Astrocyte of the cerebellum (primary cell): Measurements from ENCODE around the gene TMEM97.
A peak's percentile ranks its signal among the peaks of the same experiment; 100 is the strongest.
"Not testable (repeated sequence)": the region's sequence is repeated elsewhere in the genome, so short reads cannot be mapped to it uniquely, and the experiment has no call there.

ENCODE experiments used
- DNase-seq: peaks from one replicate; pipeline ENCODE4 v3.0.0-alpha.2; 2011; ENCODE audit warnings: low read depth
- H3K4me3 ChIP-seq: 2 replicates; pipeline ENCODE4 v1.5.1; 2011; ENCODE audit warnings: mild to moderate bottlenecking, low read depth, low read length, moderate library complexity
- CTCF ChIP-seq: IDR thresholded peaks from 2 replicates; pipeline ENCODE4 v1.5.1; 2012; ENCODE audit warnings: low read length, low read depth, moderate library complexity, mild to moderate bottlenecking; ENCODE audit errors: missing control alignments
- in situ Hi-C: cut with HindIII; loops from 2 replicates; pipeline ENCODE4 v1.10.0; 2017; ENCODE audit warnings: low sequenced_read_pairs

Gene TMEM97

GRCh38 chr17:28335959-28336871, 17.2 kb downstream of the TMEM97 start:
- H3K4me3 ChIP-seq = peak overlapping the region; percentile 81
- in situ Hi-C loops = no loop called here
- no peak for TF ChIP-seq CTCF
- DNase-seq = peak; percentile 93

GRCh38 chr17:28338056-28338768, 19.2 kb downstream of the TMEM97 start:
- no peak for TF ChIP-seq CTCF
- in situ Hi-C loops = no loop called here
- no peak overlapping the region for H3K4me3 ChIP-seq
- peak; percentile 49 for DNase-seq

GRCh38 chr17:28338769-28339212, 19.8 kb downstream of the TMEM97 start:
- H3K4me3 ChIP-seq, DNase-seq, in situ Hi-C loops: not testable (repeated sequence)

GRCh38 chr17:28339431-28339830, 20.4 kb downstream of the TMEM97 start:
- no peak overlapping the region for H3K4me3 ChIP-seq
- TF ChIP-seq CTCF = no peak
- DNase-seq = no peak
- in situ Hi-C loops = no loop called here

- in situ Hi-C loops = no loop called here
- DNase-seq = no peak
- H3K4me3 ChIP-seq = no peak overlapping the region
- no peak for TF ChIP-seq CTCF
These were observed 21.4 kb downstream of the TMEM97 start for GRCh38 chr17:28340374-28340773.

- no peak for DNase-seq
- in situ Hi-C loops = no loop called here
- H3K4me3 ChIP-seq = no peak overlapping the region
- TF ChIP-seq CTCF = no peak
These were observed 22.5 kb downstream of the TMEM97 start for GRCh38 chr17:28341516-28341915.

GRCh38 chr17:28342313-28342712, 23.3 kb downstream of the TMEM97 start:
- no peak overlapping the region for H3K4me3 ChIP-seq
- no peak for TF ChIP-seq CTCF
- in situ Hi-C loops = no loop called here
- no peak for DNase-seq
